ENCODE measurements around the gene SLC35E4. TPM values are rescaled to one million over a fixed set of nuclear protein-coding genes. Genes with fewer than 3 reads are reported as not detected.

Gene SLC35E4
- polyA plus RNA-seq, 1 of the 3 experiments (the other 2 are of a cell fraction), result 2.8 TPM

DNA sequence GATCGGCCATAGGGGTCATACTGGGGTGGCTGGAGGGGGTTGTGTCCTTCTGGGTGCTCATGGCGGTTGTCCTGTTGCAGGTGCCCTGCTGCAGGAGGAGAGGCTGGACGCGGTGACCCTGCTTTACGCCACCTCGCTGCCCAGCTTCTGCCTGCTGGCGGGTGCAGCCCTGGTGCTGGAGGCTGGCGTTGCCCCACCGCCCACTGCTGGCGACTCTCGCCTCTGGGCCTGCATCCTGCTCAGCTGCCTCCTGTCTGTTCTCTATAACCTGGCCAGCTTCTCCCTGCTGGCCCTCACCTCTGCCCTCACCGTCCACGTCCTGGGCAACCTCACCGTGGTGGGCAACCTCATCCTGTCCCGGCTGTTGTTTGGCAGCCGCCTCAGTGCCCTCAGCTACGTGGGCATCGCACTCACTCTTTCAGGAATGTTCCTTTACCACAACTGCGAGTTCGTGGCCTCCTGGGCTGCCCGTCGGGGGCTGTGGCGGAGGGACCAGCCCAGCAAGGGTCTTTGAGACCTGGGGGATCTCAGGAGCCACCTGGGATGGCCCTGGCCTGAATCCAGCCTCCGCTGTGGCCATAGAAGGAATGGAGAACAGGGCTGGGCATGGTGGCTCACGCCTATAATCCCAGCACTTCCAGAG lies 11.1 kb downstream of the SLC35E4 start:
- Histone ChIP-seq H3K9ac (no peak overlapping the region), H3K4me1 (ENCODE audit: control insufficient read depth in 1 of 2, insufficient read depth in 2 of 2, low read depth in 1 of 2, low read length in 1 of 2) (peaks cover 12 to 15% of the 10 kb centered on the region in 2 experiments; a peak in 2 of 4 replicates), H3K79me2 (ENCODE audit: insufficient read depth) (peaks cover 34% of the 10 kb centered on the region), H3F3A (replicated peaks; ENCODE audit: insufficient read depth) (peaks cover 22% of the 10 kb centered on the region), H2AFZ (ENCODE audit: low read depth) (no peak overlapping the region), H3K36me3 (replicated peaks in 1 of 2; ENCODE audit: control insufficient read depth in 1 of 2, insufficient read depth in 2 of 2, low read length in 1 of 2) (no peaks in the 10 kb centered on the region), H4K20me1 (ENCODE audit: insufficient read depth) (no peaks in the 10 kb centered on the region), H3K4me3 (ENCODE audit: low read depth in 2 of 2, low read length in 1 of 2) (no peak overlapping the region), H3K27me3 (ENCODE audit: insufficient read depth) (no peaks in the 10 kb centered on the region), H3K27ac (ENCODE audit: low read depth in 2 of 2, low read length in 1 of 2) (no peak overlapping the region), H3K9me3 (no peaks in the 10 kb centered on the region), H3K9me2 (no peaks in the 10 kb centered on the region), H3K4me2 (no peak overlapping the region)
- DNase-seq, result no peak
- POLR2A ChIA-PET, result no interaction called here
- no peak for TF ChIP-seq NRF1 (IDR thresholded peaks at IDR 0.05; ENCODE audit: low read depth, low read length)
- TF ChIP-seq, protein P1, sequence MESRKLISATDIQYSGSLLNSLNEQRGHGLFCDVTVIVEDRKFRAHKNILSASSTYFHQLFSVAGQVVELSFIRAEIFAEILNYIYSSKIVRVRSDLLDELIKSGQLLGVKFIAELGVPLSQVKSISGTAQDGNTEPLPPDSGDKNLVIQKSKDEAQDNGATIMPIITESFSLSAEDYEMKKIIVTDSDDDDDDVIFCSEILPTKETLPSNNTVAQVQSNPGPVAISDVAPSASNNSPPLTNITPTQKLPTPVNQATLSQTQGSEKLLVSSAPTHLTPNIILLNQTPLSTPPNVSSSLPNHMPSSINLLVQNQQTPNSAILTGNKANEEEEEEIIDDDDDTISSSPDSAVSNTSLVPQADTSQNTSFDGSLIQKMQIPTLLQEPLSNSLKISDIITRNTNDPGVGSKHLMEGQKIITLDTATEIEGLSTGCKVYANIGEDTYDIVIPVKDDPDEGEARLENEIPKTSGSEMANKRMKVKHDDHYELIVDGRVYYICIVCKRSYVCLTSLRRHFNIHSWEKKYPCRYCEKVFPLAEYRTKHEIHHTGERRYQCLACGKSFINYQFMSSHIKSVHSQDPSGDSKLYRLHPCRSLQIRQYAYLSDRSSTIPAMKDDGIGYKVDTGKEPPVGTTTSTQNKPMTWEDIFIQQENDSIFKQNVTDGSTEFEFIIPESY (IDR thresholded peaks at IDR 0.05; ENCODE audit: borderline replicate concordance, low read depth), result no peak
- no peak for TF ChIP-seq YY1 (IDR thresholded peaks at IDR 0.05; ENCODE audit: low read depth)
- no peak for TF ChIP-seq TAF1 (IDR thresholded peaks at IDR 0.05; ENCODE audit: borderline replicate concordance, low read depth, low read length)
- CTCF ChIA-PET, result no interaction called here
- 90% methylated on average over 11 of the region's 25 CpGs for WGBS (ENCODE audit: low lambda C conversion rate)

DNA sequence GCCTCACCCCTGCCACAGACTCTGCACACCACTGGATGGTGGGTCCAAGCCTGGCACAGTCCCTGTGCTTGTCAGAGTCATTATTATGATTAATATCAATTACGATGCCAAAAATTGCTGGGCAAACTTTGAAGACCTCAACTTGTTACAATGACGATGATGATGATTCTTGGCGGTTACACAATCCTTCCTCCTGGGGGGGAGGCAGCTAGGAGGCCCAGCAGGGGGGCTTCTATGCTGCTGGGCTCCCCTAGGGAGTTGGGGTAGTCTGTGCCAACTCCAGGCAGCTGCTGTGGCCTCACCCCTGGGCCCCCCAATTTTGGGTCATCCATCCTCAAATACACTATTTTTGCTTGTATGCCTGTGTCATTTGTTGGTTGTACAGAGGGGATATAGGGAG lies 12.0 kb downstream of the SLC35E4 start:
- ChIA-PET CTCF (interaction anchor here (1.3 kb wide), 1 partner anchor 13 kb away, joined by 4 read pairs; no protein-coding TSS in a partner anchor), POLR2A (no interaction called here)
- WGBS (ENCODE audit: low lambda C conversion rate), result 80% methylated on average over 1 of the region's 3 CpGs

More for the DNA sequence above, 12.0 kb downstream of the SLC35E4 start:
- Histone ChIP-seq H3K4me3 (ENCODE audit: low read depth in 2 of 2, low read length in 1 of 2) (no peak overlapping the region), H3K9ac (no peak overlapping the region), H3F3A (replicated peaks; ENCODE audit: insufficient read depth) (peaks cover 22% of the 10 kb centered on the region), H3K27me3 (ENCODE audit: insufficient read depth) (no peaks in the 10 kb centered on the region), H3K79me2 (ENCODE audit: insufficient read depth) (peaks cover 26% of the 10 kb centered on the region), H3K4me2 (no peak overlapping the region), H3K4me1 (ENCODE audit: control insufficient read depth in 1 of 2, insufficient read depth in 2 of 2, low read depth in 1 of 2, low read length in 1 of 2) (peaks cover 12 to 15% of the 10 kb centered on the region in 2 experiments; a peak in 2 of 4 replicates), H2AFZ (ENCODE audit: low read depth) (no peak overlapping the region), H3K9me2 (no peaks in the 10 kb centered on the region), H3K9me3 (no peaks in the 10 kb centered on the region), H4K20me1 (ENCODE audit: insufficient read depth) (no peaks in the 10 kb centered on the region), H3K36me3 (replicated peaks in 1 of 2; ENCODE audit: control insufficient read depth in 1 of 2, insufficient read depth in 2 of 2, low read length in 1 of 2) (no peaks in the 10 kb centered on the region), H3K27ac (ENCODE audit: low read depth in 2 of 2, low read length in 1 of 2) (no peak overlapping the region)
- DNase-seq, result no peak
- TF ChIP-seq GABPA (IDR thresholded peaks at IDR 0.05; ENCODE audit: low read depth) (no peak), FOSL2 (IDR thresholded peaks at IDR 0.05; ENCODE audit: borderline replicate concordance, low read depth) (no peak)
- TF ChIP-seq, protein P2, sequence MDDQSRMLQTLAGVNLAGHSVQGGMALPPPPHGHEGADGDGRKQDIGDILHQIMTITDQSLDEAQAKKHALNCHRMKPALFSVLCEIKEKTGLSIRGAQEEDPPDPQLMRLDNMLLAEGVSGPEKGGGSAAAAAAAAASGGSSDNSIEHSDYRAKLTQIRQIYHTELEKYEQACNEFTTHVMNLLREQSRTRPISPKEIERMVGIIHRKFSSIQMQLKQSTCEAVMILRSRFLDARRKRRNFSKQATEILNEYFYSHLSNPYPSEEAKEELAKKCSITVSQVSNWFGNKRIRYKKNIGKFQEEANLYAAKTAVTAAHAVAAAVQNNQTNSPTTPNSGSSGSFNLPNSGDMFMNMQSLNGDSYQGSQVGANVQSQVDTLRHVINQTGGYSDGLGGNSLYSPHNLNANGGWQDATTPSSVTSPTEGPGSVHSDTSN (IDR thresholded peaks at IDR 0.05), result 0 out of 2 replicates have a peak, but pooled peaks have one; percentile 7
